GM19193 (cell line): Measurements from ENCODE around the gene DAG1.

Source experiments
- POLR2A ChIP-seq: IDR thresholded peaks from 4 replicates; pipeline ENCODE4 v1.6.1; 2011; ENCODE audit not compliant: insufficient read depth, insufficient read length; ENCODE audit errors: extremely low read depth

The DAG1 gene

DNA sequence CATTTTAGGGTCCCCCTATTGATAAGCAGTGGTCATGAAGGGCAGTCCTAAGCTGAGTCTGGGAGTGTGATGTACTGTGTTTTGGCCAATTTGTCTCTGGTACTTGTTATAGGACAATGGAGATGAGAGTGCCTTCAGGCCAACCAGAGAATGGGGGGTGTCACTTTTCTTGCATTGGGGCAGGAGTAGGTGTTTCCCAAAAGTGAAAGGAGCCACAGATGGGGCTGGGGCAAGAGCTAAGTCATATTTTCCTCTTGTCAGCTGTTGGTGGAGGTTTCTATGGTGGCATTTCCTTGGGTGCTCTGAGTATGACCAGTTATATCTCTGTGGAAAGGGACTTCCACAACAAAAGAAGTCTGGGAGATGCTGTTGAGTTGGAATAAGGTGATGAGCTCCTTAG lies 59.5 kb downstream of the DAG1 start:
- no peak for TF ChIP-seq POLR2A

DNA sequence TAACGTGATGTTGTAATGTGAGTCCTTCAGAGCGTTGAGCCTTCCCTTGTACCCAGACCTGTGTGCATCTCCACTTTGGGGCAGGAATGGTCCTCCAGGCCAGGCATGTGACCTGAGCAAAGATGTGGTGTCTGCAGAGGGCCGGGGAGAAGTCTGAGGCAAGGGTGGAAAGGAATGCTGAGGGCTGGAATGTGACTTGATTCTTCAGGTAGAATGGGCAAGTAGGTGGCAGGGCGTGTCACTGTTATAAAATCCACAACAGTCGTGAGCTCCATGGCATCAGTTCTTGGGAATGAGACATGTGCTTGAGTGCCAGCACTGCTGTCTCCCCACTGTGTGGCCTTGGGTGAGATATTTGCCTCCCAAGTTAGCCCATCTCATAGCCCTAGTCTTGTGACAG lies 60.2 kb downstream of the DAG1 start:
- no peak for TF ChIP-seq POLR2A

DNA sequence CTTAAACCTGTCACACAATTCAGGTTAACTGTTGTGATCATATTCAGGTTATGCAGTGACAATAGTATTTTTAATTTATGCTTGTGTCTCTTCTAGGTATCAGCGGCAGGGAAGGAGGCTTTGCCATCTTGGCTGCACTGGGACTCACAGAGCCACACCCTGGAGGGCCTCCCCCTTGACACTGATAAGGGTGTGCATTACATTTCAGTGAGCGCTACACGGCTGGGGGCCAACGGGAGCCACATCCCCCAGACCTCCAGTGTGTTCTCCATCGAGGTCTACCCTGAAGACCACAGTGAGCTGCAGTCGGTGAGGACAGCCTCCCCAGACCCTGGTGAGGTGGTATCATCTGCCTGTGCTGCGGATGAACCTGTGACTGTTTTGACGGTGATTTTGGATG lies 60.6 kb downstream of the DAG1 start:
- no peak for TF ChIP-seq POLR2A

DNA sequence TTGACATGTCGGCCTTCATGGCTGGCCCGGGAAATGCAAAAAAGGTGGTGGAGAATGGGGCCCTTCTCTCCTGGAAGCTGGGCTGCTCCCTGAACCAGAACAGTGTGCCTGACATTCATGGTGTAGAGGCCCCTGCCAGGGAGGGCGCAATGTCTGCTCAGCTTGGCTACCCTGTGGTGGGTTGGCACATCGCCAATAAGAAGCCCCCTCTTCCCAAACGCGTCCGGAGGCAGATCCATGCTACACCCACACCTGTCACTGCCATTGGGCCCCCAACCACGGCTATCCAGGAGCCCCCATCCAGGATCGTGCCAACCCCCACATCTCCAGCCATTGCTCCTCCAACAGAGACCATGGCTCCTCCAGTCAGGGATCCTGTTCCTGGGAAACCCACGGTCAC lies 61.2 kb downstream of the DAG1 start:
- TF ChIP-seq POLR2A, result no peak

DNA sequence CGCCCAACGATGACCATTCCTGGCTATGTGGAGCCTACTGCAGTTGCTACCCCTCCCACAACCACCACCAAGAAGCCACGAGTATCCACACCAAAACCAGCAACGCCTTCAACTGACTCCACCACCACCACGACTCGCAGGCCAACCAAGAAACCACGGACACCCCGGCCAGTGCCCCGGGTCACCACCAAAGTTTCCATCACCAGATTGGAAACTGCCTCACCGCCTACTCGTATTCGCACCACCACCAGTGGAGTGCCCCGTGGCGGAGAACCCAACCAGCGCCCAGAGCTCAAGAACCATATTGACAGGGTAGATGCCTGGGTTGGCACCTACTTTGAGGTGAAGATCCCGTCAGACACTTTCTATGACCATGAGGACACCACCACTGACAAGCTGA lies 61.6 kb downstream of the DAG1 start:
- no peak for TF ChIP-seq POLR2A

DNA sequence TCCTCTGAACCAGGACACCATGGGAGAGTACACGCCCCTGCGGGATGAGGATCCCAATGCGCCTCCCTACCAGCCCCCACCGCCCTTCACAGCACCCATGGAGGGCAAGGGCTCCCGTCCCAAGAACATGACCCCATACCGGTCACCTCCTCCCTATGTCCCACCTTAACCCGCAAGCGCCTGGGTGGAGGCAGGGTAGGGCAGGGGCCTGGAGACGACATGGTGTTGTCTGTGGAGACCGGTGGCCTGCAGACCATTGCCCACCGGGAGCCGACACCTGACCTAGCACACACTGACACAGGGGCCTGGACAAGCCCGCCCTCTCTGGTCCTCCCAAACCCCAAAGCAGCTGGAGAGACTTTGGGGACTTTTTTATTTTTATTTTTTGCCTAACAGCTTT lies 63.0 kb downstream of the DAG1 start:
- no peak for TF ChIP-seq POLR2A

DNA sequence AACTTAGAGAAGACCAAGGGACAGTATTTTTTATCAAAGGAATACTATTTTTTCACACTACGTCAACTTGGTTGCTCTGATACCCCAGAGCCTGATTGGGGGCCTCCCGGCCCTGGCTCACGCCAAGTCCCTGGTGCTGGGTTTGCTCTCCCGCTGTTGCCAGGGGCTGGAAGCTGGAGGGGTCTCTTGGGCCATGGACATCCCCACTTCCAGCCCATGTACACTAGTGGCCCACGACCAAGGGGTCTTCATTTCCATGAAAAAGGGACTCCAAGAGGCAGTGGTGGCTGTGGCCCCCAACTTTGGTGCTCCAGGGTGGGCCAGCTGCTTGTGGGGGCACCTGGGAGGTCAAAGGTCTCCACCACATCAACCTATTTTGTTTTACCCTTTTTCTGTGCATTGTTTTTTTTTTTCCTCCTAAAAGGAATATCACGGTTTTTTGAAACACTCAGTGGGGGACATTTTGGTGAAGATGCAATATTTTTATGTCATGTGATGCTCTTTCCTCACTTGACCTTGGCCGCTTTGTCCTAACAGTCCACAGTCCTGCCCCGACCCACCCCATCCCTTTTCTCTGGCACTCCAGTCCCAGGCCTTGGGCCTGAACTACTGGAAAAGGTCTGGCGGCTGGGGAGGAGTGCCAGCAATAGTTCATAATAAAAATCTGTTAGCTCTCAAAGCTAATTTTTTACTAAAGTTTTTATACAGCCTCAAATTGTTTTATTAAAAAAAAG lies 63.9 kb downstream of the DAG1 start:
- no peak for TF ChIP-seq POLR2A

DNA sequence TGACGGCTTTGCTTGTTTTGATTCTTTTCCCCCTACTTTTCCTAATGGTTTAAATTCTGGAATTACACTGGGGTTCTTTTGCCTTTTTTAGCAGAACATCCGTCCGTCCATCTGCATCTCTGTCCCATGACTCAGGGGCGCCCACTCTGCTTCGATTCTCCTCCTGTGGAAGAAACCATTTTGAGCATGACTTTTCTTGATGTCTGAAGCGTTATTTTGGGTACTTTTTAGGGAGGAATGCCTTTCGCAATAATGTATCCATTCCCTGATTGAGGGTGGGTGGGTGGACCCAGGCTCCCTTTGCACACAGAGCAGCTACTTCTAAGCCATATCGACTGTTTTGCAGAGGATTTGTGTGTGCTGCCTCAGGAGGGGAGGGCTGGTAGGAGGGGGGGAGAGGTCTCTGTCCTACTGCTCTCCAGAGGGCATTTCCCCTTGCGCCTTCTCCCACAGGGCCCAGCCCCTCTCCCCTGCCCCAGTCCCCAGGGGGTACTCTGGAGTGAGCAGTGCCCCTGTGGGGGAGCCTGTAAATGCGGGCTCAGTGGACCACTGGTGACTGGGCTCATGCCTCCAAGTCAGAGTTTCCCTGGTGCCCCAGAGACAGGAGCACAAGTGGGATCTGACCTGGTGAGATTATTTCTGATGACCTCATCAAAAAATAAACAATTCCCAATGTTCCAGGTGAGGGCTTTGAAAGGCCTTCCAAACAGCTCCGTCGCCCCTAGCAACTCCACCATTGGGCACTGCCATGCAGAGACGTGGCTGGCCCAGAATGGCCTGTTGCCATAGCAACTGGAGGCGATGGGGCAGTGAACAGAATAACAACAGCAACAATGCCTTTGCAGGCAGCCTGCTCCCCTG lies 64.7 kb downstream of the DAG1 start:
- no peak for TF ChIP-seq POLR2A

DNA sequence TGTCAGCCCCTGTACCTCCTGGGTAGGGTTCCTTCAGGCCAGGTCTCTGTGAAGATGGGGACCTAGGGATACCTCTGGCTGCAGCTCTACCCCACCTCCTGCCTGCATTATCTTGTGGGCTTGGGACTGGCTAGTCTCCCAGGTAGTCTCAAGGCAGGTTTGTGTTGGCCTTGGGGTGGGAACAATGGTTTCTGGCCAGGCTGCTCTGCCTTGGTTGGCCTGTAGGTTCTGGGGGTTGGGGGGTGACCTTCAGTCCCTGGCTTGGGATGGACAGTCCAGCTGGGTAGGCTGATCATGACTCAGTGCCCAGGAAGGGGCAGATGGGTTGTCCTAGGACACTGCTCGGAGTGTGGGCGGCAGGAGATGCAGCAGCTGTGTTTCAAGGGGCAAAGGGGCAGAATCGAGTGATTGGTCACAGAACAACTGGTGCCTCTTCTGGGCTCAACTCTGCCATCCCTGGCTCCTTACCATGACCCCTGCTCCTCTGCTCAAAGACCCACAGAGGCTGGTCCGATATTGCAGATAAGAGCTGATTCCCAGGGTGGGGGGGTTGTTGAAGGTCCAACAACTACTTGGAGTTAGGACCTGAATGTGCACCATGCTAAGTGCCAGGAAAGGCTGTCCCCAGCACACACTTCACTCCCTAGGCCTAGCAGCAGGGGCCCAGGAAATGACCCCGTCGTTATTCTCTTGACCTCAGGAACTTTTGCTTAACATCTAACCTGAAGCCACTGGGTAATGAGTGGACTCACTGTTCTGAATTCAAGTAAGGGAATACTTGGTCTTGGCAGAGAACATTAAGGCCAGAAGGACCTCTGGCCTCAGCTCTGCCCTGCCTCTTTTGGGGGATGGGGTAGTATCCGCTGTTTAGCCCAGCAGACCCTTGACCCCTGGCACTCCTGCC lies 66.2 kb downstream of the DAG1 start:
- TF ChIP-seq POLR2A, result no peak

DNA sequence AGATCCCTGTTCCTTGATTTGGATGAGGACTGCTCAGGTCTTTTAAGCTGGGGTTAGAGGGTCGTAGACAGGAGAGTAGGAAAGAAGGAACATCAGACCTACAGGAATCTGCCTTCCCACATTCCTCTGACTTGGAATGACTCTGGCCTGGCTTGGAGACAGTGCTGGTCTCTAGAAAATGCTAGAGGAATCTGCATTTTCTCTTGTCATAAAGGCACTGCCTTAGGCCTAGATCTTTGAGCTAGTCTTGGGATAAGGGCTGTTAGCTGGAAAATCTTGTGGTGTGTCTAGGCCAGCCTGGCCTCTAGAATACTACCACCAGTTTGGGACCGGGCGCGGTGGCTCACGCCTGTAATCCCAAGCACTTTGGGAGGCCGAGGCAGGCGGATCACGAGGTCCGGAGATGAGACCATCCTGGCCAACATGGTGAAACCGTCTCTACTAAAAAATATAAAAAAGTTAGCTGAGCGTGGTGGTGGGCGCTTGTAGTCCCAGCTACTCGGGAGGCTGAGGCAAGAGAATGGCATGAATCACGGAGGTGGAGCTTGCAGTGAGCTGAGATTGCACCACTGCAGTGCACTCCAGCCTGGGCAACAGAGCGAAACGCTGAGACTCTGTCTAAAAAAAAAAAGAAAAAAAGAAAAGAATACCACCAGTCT lies 66.9 kb downstream of the DAG1 start:
- TF ChIP-seq POLR2A, result no peak

DNA sequence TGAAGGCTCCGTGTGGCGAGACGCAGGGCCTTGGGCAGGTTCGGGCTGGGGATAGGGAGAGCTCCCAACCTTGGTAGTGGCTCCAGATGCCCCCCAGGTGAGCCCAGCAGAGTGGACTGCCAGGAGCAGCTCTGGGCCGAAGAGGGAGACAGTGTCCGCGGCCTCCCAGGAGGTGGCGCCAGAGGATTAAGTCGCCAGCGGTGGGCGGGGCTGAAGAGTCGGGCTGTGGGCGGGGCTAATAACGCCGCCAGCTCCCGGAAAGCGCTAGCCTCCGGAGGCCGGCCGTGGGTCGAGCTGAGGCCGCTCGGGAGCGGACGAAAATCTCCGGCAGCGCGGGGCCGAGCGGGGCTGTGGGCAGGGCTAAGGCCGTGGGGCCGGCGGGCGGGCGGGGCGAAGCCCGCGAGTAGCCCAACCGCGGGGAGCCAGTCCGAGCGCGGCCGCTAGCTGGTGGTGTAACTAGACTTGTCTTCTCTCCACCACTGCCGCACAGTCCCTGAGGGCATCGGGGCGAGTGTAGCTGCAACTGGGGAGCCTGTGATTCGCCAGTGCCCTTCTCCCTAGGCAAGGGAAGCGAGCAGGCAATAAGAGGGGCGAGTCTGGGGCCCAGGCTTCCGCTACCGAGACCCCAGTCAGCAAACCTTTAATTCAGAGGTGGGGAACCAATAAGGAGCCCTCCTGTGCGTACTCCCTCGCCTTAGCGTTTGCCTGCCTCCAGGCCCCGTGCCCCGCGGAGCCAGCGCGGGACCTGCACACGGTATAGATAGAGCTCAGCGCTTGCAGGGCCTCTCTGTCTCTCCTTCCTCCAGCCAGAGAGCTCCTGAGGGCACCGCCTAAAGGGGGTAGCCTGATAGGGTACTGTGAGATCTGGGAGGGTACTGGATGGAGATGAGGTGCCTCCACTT lies 69.8 kb downstream of the DAG1 start:
- peak; percentile 45 for TF ChIP-seq POLR2A

DNA sequence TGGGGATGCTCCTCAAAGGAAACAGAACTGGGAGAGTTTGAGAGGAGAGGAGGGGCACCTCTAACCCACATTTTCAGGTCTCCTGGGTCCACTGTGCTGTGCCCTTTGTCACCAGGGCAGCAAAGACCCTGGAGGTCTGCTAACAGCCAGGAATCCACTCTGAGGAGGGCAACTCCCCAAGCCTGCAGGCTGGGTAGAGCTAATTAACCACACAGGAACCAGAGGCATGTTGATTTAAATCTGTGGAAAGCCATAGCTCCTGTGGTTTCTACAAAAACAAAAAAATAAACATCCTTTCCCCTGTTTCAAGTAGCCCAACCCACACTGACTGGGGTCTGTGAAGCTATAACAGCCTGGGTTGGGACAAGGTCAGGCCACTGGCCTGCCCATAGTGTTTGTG lies 82.0 kb downstream of the DAG1 start:
- no peak for TF ChIP-seq POLR2A

DNA sequence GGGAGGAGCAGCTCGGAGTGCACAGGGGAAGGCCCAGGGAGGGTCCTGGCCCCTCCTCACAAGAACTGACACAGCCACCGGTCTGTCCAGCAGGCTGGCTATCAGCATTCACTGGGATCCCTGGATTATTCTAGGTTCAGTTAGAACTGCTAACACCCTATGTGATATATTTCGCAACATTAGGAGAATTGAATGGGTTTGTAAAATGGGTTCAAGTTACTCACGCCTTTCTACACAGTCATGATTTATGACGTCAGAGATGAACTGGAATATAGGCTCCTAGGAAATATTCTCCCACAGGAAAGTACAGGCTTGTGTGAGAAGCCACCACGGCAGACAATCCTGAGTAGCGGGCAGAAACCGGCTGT lies 83.2 kb downstream of the DAG1 start:
- TF ChIP-seq POLR2A, result no peak
